Esophagus muscularis mucosa (tissue), 4 donors: ENCODE measurements around the gene SCARB2.

Experiments
- EP300 ChIP-seq: sonication (generic); formaldehyde crosslinking; IDR thresholded peaks from one replicate; pipeline ENCODE4 v1.6.1; 2017; ENCODE audit warnings: antibody characterized with exemption
- POLR2A ChIP-seq: fragments of 450-650 bp; IDR thresholded peaks from one replicate; pipeline ENCODE4 v1.6.1; 2017; ENCODE audit warnings: antibody characterized with exemption, moderate library complexity, mild to moderate bottlenecking, low read depth
- TF ChIP-seq, protein P1 (sequence below), 3 experiments: fragments of 200-600 bp in 2 of 3; fragments of 450-650 bp in 1 of 3; sonication (generic) in 2 of 3; IDR thresholded peaks; one replicate each; pipeline ENCODE4 v1.5.1; 2017 to 2019; ENCODE audit warnings: antibody characterized with exemption in 3 of 3, mild to moderate bottlenecking in 2 of 3, moderate library complexity in 1 of 3

DNA sequence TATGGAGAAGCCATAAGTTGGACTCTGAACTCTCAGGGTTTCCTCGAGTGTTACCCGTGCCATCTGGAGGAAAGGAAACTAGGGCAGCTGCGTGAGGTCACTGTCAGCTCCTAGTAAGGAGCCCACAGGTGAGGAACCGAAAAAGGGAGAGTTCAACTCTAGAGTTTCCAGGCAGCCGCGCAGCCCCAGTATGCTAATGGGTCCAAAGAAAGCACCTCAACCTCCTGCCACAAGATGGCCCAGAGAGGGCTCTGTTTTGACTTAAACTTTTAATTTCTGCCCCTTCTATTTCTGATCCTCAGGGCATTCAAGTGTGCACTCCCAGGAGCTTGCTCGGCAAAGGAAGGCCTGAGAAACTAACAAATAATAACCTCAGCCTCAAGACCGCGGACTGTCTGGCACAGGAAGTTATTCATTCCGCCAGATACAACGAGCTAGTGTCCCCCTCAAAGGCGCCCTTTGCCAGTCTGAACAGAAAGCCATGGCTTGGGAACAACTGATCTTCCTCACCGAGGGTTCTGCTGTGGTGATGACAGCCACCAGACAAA is 13.9 kb downstream of the SCARB2 start:
- TF ChIP-seq, protein P1, sequence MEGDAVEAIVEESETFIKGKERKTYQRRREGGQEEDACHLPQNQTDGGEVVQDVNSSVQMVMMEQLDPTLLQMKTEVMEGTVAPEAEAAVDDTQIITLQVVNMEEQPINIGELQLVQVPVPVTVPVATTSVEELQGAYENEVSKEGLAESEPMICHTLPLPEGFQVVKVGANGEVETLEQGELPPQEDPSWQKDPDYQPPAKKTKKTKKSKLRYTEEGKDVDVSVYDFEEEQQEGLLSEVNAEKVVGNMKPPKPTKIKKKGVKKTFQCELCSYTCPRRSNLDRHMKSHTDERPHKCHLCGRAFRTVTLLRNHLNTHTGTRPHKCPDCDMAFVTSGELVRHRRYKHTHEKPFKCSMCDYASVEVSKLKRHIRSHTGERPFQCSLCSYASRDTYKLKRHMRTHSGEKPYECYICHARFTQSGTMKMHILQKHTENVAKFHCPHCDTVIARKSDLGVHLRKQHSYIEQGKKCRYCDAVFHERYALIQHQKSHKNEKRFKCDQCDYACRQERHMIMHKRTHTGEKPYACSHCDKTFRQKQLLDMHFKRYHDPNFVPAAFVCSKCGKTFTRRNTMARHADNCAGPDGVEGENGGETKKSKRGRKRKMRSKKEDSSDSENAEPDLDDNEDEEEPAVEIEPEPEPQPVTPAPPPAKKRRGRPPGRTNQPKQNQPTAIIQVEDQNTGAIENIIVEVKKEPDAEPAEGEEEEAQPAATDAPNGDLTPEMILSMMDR (IDR thresholded peaks at IDR 0.05) = no peak
- no peak for TF ChIP-seq POLR2A
- no peak for TF ChIP-seq EP300
